Measurements from ENCODE around the gene PDXK. TPM values are rescaled to one million over a fixed set of nuclear protein-coding genes. Genes with fewer than 3 reads are reported as not detected.

PDXK gene
- polyA plus RNA-seq, 1 of the 3 experiments (the other 2 are of a cell fraction), result 85.7 TPM

GRCh38 chr21:43681650-43682049, 37.3 kb upstream of the PDXK start:
- Histone ChIP-seq H3K9me3 (no peaks in the 10 kb centered on the region), H3K4me1 (ENCODE audit: control insufficient read depth in 1 of 2, insufficient read depth in 2 of 2, low read depth in 1 of 2, low read length in 1 of 2) (no peaks in the 10 kb centered on the region), H3K27me3 (ENCODE audit: insufficient read depth) (no peaks in the 10 kb centered on the region), H3K79me2 (ENCODE audit: insufficient read depth) (peaks cover 32% of the 10 kb centered on the region; the same call in 1 of the 2 replicates), H3K9ac (no peak overlapping the region), H3K4me3 (ENCODE audit: low read depth in 2 of 2, low read length in 1 of 2) (no peak overlapping the region), H3K9me2 (no peaks in the 10 kb centered on the region), H3K4me2 (no peak overlapping the region), H3F3A (replicated peaks; ENCODE audit: insufficient read depth) (no peaks in the 10 kb centered on the region), H2AFZ (ENCODE audit: low read depth) (no peak overlapping the region), H4K20me1 (ENCODE audit: insufficient read depth) (no peaks in the 10 kb centered on the region), H3K36me3 (replicated peaks in 1 of 2; ENCODE audit: control insufficient read depth in 1 of 2, insufficient read depth in 2 of 2, low read length in 1 of 2) (peaks cover 48 to 50% of the 10 kb centered on the region in 2 experiments), H3K27ac (ENCODE audit: low read depth in 2 of 2, low read length in 1 of 2) (no peak overlapping the region)
- ChIA-PET CTCF (interaction anchor here (0.6 kb wide), 1 partner anchor 303 kb away, joined by 3 read pairs; no protein-coding TSS in a partner anchor), POLR2A (no interaction called here)
- no peak for DNase-seq
- WGBS (ENCODE audit: low lambda C conversion rate), result 89% methylated on average over 6 of the region's 6 CpGs
- TF ChIP-seq SMC3 (IDR thresholded peaks at IDR 0.05; ENCODE audit: low read depth, low read length), result no peak

DNA sequence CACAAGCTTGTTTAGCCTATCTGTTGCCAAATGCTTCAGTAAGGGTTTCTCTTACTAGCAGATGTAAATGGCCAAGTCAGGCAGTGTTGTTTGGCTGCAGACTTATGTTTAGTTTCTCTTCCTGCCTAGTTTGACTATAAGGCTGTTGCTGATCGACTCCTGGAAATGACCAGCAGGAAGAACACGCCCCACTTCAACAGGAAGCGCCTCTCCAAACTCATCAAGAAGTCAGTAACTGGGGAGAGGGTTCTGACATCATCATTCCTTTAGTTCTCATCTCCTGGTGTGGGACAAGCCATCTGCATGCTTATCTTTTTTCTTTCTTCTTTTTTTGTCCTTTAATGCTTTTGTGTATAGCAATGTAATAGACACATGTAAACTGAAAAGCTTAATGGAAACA, 34.5 kb upstream of the PDXK start:
- no peaks in the 10 kb centered on the region for H3F3A ChIP-seq (replicated peaks; ENCODE audit: insufficient read depth)
- no peaks in the 10 kb centered on the region for H4K20me1 ChIP-seq (ENCODE audit: insufficient read depth)
- POLR2A ChIA-PET, result no interaction called here
- peaks cover 42 to 58% of the 10 kb centered on the region in 2 experiments for H3K36me3 ChIP-seq (replicated peaks in 1 of 2; ENCODE audit: control insufficient read depth in 1 of 2, insufficient read depth in 2 of 2, low read length in 1 of 2)
- 86% methylated on average over 3 of the region's 3 CpGs for WGBS (ENCODE audit: low lambda C conversion rate)
- H2AFZ ChIP-seq (ENCODE audit: low read depth), result no peak overlapping the region
- H3K4me2 ChIP-seq, result no peak overlapping the region
- no peak for DNase-seq
- H3K9ac ChIP-seq, result no peak overlapping the region
- peaks cover 22% of the 10 kb centered on the region; the same call in 1 of the 2 replicates for H3K79me2 ChIP-seq (ENCODE audit: insufficient read depth)
- no peaks in the 10 kb centered on the region for H3K4me1 ChIP-seq (ENCODE audit: control insufficient read depth in 1 of 2, insufficient read depth in 2 of 2, low read depth in 1 of 2, low read length in 1 of 2)
- no peaks in the 10 kb centered on the region for H3K9me2 ChIP-seq
- no peaks in the 10 kb centered on the region for H3K27me3 ChIP-seq (ENCODE audit: insufficient read depth)
- H3K4me3 ChIP-seq (ENCODE audit: low read depth in 2 of 2, low read length in 1 of 2), result no peak overlapping the region
- H3K27ac ChIP-seq (ENCODE audit: low read depth in 2 of 2, low read length in 1 of 2), result no peak overlapping the region
- no peaks in the 10 kb centered on the region for H3K9me3 ChIP-seq
- CTCF ChIA-PET, result interaction anchor here (1.2 to 1.7 kb wide), 2 partner anchors 8 to 9 kb away, joined by 3 to 4 read pairs; no protein-coding TSS in a partner anchor
- TF ChIP-seq FOSL2 (IDR thresholded peaks at IDR 0.05; ENCODE audit: borderline replicate concordance, low read depth) (no peak), ZBTB33 (IDR thresholded peaks at IDR 0.05; ENCODE audit: borderline replicate concordance, low read depth) (no peak), ELF1 (IDR thresholded peaks at IDR 0.05) (no peak), RFX5 (IDR thresholded peaks at IDR 0.05; ENCODE audit: low read length) (no peak), CTCF (IDR thresholded peaks at IDR 0.05) (no peak), NFIC (IDR thresholded peaks at IDR 0.05; ENCODE audit: borderline replicate concordance) (no peak), PBX3 (IDR thresholded peaks at IDR 0.05) (no peak), NRF1 (IDR thresholded peaks at IDR 0.05; ENCODE audit: low read depth, low read length) (no peak), FOXJ3 (CRISPR knock-in tag; IDR thresholded peaks at IDR 0.05) (no peak), CHD2 (IDR thresholded peaks at IDR 0.05; ENCODE audit: low read length, partially characterized antibody) (no peak), RXRA (IDR thresholded peaks at IDR 0.05; ENCODE audit: borderline replicate concordance, low read depth) (no peak), GABPA (IDR thresholded peaks at IDR 0.05; ENCODE audit: low read depth) (no peak), SIN3A (IDR thresholded peaks at IDR 0.05; ENCODE audit: borderline replicate concordance, low read depth, low read length) (no peak), EZH2phosphoT487 (IDR thresholded peaks at IDR 0.05; ENCODE audit: borderline replicate concordance, low read depth) (no peak)
- TF ChIP-seq, protein P1, sequence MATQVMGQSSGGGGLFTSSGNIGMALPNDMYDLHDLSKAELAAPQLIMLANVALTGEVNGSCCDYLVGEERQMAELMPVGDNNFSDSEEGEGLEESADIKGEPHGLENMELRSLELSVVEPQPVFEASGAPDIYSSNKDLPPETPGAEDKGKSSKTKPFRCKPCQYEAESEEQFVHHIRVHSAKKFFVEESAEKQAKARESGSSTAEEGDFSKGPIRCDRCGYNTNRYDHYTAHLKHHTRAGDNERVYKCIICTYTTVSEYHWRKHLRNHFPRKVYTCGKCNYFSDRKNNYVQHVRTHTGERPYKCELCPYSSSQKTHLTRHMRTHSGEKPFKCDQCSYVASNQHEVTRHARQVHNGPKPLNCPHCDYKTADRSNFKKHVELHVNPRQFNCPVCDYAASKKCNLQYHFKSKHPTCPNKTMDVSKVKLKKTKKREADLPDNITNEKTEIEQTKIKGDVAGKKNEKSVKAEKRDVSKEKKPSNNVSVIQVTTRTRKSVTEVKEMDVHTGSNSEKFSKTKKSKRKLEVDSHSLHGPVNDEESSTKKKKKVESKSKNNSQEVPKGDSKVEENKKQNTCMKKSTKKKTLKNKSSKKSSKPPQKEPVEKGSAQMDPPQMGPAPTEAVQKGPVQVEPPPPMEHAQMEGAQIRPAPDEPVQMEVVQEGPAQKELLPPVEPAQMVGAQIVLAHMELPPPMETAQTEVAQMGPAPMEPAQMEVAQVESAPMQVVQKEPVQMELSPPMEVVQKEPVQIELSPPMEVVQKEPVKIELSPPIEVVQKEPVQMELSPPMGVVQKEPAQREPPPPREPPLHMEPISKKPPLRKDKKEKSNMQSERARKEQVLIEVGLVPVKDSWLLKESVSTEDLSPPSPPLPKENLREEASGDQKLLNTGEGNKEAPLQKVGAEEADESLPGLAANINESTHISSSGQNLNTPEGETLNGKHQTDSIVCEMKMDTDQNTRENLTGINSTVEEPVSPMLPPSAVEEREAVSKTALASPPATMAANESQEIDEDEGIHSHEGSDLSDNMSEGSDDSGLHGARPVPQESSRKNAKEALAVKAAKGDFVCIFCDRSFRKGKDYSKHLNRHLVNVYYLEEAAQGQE (IDR thresholded peaks at IDR 0.05; ENCODE audit: low read depth, low read length), result no peak
- TF ChIP-seq, protein P2, sequence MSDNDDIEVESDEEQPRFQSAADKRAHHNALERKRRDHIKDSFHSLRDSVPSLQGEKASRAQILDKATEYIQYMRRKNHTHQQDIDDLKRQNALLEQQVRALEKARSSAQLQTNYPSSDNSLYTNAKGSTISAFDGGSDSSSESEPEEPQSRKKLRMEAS (IDR thresholded peaks at IDR 0.05; ENCODE audit: low read depth), result no peak
- TF ChIP-seq, protein P3, sequence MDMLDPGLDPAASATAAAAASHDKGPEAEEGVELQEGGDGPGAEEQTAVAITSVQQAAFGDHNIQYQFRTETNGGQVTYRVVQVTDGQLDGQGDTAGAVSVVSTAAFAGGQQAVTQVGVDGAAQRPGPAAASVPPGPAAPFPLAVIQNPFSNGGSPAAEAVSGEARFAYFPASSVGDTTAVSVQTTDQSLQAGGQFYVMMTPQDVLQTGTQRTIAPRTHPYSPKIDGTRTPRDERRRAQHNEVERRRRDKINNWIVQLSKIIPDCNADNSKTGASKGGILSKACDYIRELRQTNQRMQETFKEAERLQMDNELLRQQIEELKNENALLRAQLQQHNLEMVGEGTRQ (IDR thresholded peaks at IDR 0.05; ENCODE audit: borderline replicate concordance, low read depth, low read length), result no peak

All from SK-N-SH (cell line).